ENCODE measurements around the gene PRR18. TPM values are rescaled to one million over a fixed set of nuclear protein-coding genes. Genes with fewer than 3 reads are reported as not detected.

PRR18 gene
- total RNA-seq, 1 donor from 2014 or later: 0.60 TPM

GRCh38 chr6:166286839-166287271, 21.3 kb downstream of the PRR18 start:
- DNase-seq (ENCODE audit: low spot score, unreplicated experiment): no peak
- TF ChIP-seq, protein P1, sequence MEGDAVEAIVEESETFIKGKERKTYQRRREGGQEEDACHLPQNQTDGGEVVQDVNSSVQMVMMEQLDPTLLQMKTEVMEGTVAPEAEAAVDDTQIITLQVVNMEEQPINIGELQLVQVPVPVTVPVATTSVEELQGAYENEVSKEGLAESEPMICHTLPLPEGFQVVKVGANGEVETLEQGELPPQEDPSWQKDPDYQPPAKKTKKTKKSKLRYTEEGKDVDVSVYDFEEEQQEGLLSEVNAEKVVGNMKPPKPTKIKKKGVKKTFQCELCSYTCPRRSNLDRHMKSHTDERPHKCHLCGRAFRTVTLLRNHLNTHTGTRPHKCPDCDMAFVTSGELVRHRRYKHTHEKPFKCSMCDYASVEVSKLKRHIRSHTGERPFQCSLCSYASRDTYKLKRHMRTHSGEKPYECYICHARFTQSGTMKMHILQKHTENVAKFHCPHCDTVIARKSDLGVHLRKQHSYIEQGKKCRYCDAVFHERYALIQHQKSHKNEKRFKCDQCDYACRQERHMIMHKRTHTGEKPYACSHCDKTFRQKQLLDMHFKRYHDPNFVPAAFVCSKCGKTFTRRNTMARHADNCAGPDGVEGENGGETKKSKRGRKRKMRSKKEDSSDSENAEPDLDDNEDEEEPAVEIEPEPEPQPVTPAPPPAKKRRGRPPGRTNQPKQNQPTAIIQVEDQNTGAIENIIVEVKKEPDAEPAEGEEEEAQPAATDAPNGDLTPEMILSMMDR (IDR thresholded peaks at IDR 0.05; ENCODE audit: unreplicated experiment): no peak
- no peaks in the 10 kb centered on the region for H3K4me1 Mint-ChIP-seq (ENCODE audit: low read depth)
- no peaks in the 10 kb centered on the region for H3K9me3 Mint-ChIP-seq (ENCODE audit: low read depth)
- no peak overlapping the region for H3K27ac Mint-ChIP-seq
- peaks cover 41% of the 10 kb centered on the region for H3K27me3 Mint-ChIP-seq
- no peaks in the 10 kb centered on the region for H3K36me3 Mint-ChIP-seq (ENCODE audit: insufficient read depth)
- no peak overlapping the region for H3K4me3 Mint-ChIP-seq (ENCODE audit: low read depth)

GRCh38 chr6:166285233-166285632, 23.0 kb downstream of the PRR18 start:
- TF ChIP-seq, protein P1 (IDR thresholded peaks at IDR 0.05; ENCODE audit: unreplicated experiment): no peak
- H3K27ac Mint-ChIP-seq: no peak overlapping the region
- H3K27me3 Mint-ChIP-seq: peaks cover 44% of the 10 kb centered on the region
- H3K4me1 Mint-ChIP-seq (ENCODE audit: low read depth): no peaks in the 10 kb centered on the region
- DNase-seq (ENCODE audit: low spot score, unreplicated experiment): no peak
- H3K4me3 Mint-ChIP-seq (ENCODE audit: low read depth): no peak overlapping the region
- no peaks in the 10 kb centered on the region for H3K36me3 Mint-ChIP-seq (ENCODE audit: insufficient read depth)
- no peaks in the 10 kb centered on the region for H3K9me3 Mint-ChIP-seq (ENCODE audit: low read depth)

GRCh38 chr6:166284640-166285039, 23.6 kb downstream of the PRR18 start:
- H3K27ac Mint-ChIP-seq: no peak overlapping the region
- TF ChIP-seq, protein P1 (IDR thresholded peaks at IDR 0.05; ENCODE audit: unreplicated experiment): no peak
- no peaks in the 10 kb centered on the region for H3K4me1 Mint-ChIP-seq (ENCODE audit: low read depth)
- no peaks in the 10 kb centered on the region for H3K36me3 Mint-ChIP-seq (ENCODE audit: insufficient read depth)
- H3K27me3 Mint-ChIP-seq: peaks cover 43% of the 10 kb centered on the region
- H3K9me3 Mint-ChIP-seq (ENCODE audit: low read depth): no peaks in the 10 kb centered on the region
- no peak overlapping the region for H3K4me3 Mint-ChIP-seq (ENCODE audit: low read depth)
- no peak for DNase-seq (ENCODE audit: low spot score, unreplicated experiment)

DNA sequence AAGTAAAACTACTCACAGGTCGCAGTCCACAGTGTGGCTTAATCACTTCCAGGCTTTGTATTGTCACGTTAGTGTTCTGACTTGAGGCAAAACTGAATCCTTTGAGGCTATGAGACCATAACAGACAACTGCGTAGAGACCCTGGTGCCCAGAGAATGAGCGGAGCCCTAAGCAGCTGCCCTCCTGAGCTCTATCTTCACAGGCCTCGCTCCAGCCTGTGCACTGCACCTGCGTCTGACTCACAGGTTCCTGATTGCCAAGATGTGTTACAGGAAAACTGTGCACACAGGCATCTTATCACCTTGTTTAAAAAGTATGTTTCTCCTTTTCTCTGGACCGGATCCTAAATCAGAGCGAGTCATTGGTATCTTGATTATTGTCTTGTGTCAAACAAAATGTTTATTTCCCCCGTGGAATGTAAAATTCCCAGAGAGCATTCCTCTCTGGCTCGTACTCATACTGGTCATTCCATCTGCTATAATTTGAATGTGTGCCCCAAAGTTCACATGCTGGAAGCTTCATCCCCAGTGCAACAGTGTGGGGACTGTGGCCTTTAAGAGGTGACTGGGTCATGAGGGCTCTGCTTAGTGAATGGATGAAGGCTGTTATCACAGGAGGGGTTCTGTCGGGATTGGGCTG, 25.7 kb downstream of the PRR18 start:
- no peaks in the 10 kb centered on the region for H3K4me1 Mint-ChIP-seq (ENCODE audit: low read depth)
- DNase-seq (ENCODE audit: low spot score, unreplicated experiment): no peak
- TF ChIP-seq, protein P1 (IDR thresholded peaks at IDR 0.05; ENCODE audit: unreplicated experiment): no peak
- no peaks in the 10 kb centered on the region for H3K9me3 Mint-ChIP-seq (ENCODE audit: low read depth)
- peaks cover 44% of the 10 kb centered on the region for H3K27me3 Mint-ChIP-seq
- H3K27ac Mint-ChIP-seq: no peak overlapping the region
- H3K36me3 Mint-ChIP-seq (ENCODE audit: insufficient read depth): no peaks in the 10 kb centered on the region
- H3K4me3 Mint-ChIP-seq (ENCODE audit: low read depth): no peak overlapping the region

- DNase-seq (ENCODE audit: low spot score, unreplicated experiment): no peak
- TF ChIP-seq, protein P1 (IDR thresholded peaks at IDR 0.05; ENCODE audit: unreplicated experiment): no peak
- no peaks in the 10 kb centered on the region for H3K4me1 Mint-ChIP-seq (ENCODE audit: low read depth)
- H3K27me3 Mint-ChIP-seq: peaks cover 51% of the 10 kb centered on the region
- H3K36me3 Mint-ChIP-seq (ENCODE audit: insufficient read depth): no peaks in the 10 kb centered on the region
- H3K27ac Mint-ChIP-seq: no peak overlapping the region
- H3K4me3 Mint-ChIP-seq (ENCODE audit: low read depth): no peak overlapping the region
- no peaks in the 10 kb centered on the region for H3K9me3 Mint-ChIP-seq (ENCODE audit: low read depth)
These were observed 27.1 kb downstream of the PRR18 start for GRCh38 chr6:166281104-166281503.
